Measurements from ENCODE around the gene TRIM67. TPM values are rescaled to one million over a fixed set of nuclear protein-coding genes. Genes with fewer than 3 reads are reported as not detected.

TRIM67 gene
- total and polyA plus RNA-seq, 2 experiments from 2014 or later: 0.13 TPM; not detected in 1

- H3K9me3 ChIP-seq (ENCODE audit: low read depth): no peaks in the 10 kb centered on the region
- H3K79me2 ChIP-seq: no peaks in the 10 kb centered on the region
- no peak overlapping the region for H2AFZ ChIP-seq
- WGBS (ENCODE audit: low lambda C conversion rate, missing lambda C conversion rate): 85% methylated on average over 2 of the region's 2 CpGs
- DNase-seq (ENCODE audit: low spot score): no peak
- no peak overlapping the region for H3K4me2 ChIP-seq
- H3K4me3 ChIP-seq: no peak overlapping the region
- H4K20me1 ChIP-seq (ENCODE audit: insufficient read depth, poor library complexity, severe bottlenecking): no peaks in the 10 kb centered on the region
- H3K4me1 ChIP-seq (ENCODE audit: insufficient read depth): no peaks in the 10 kb centered on the region
- no peaks in the 10 kb centered on the region for H3K9me2 ChIP-seq (replicated peaks; ENCODE audit: insufficient read depth)
- H3K27me3 ChIP-seq: no peaks in the 10 kb centered on the region
- TF ChIP-seq EZH2phosphoT487 (IDR thresholded peaks at IDR 0.05; ENCODE audit: low read depth, severe bottlenecking, unreplicated experiment): no peak
- TF ChIP-seq CTCF (IDR thresholded peaks at IDR 0.05; ENCODE audit: poor library complexity): no peak
- TF ChIP-seq EZH2 (IDR thresholded peaks at IDR 0.05; ENCODE audit: borderline replicate concordance): no peak
- no peak overlapping the region for H3K27ac ChIP-seq
- H3K36me3 ChIP-seq (replicated peaks; ENCODE audit: insufficient read depth, low read depth): no peaks in the 10 kb centered on the region
Measured at GRCh38 chr1:231196728-231197127, 34.9 kb downstream of the TRIM67 start.

- Histone ChIP-seq H3K27me3 (no peaks in the 10 kb centered on the region), H3K9me3 (ENCODE audit: low read depth) (no peaks in the 10 kb centered on the region), H4K20me1 (ENCODE audit: insufficient read depth, poor library complexity, severe bottlenecking) (no peaks in the 10 kb centered on the region), H3K4me2 (no peak overlapping the region), H3K4me3 (no peak overlapping the region), H3K27ac (no peak overlapping the region), H3K36me3 (replicated peaks; ENCODE audit: insufficient read depth, low read depth) (no peaks in the 10 kb centered on the region), H3K9me2 (replicated peaks; ENCODE audit: insufficient read depth) (no peaks in the 10 kb centered on the region), H3K79me2 (no peaks in the 10 kb centered on the region), H3K4me1 (ENCODE audit: insufficient read depth) (no peaks in the 10 kb centered on the region), H2AFZ (no peak overlapping the region)
- TF ChIP-seq EZH2 (IDR thresholded peaks at IDR 0.05; ENCODE audit: borderline replicate concordance): no peak
- no peak for TF ChIP-seq CTCF (IDR thresholded peaks at IDR 0.05; ENCODE audit: poor library complexity)
- TF ChIP-seq EZH2phosphoT487 (IDR thresholded peaks at IDR 0.05; ENCODE audit: low read depth, severe bottlenecking, unreplicated experiment): no peak
- 93% methylated on average over 7 of the region's 7 CpGs for WGBS (ENCODE audit: low lambda C conversion rate, missing lambda C conversion rate)
- no peak for DNase-seq (ENCODE audit: low spot score)
Measured at GRCh38 chr1:231199868-231200267, 38.0 kb downstream of the TRIM67 start.

GRCh38 chr1:231200388-231201031 lies 38.7 kb downstream of the TRIM67 start:
- Histone ChIP-seq H3K27me3 (no peaks in the 10 kb centered on the region), H3K36me3 (replicated peaks; ENCODE audit: insufficient read depth, low read depth) (no peaks in the 10 kb centered on the region), H3K4me2 (no peak overlapping the region), H3K27ac (no peak overlapping the region), H3K9me2 (replicated peaks; ENCODE audit: insufficient read depth) (no peaks in the 10 kb centered on the region), H3K79me2 (no peaks in the 10 kb centered on the region), H2AFZ (no peak overlapping the region), H3K4me3 (no peak overlapping the region), H3K9me3 (ENCODE audit: low read depth) (no peaks in the 10 kb centered on the region), H4K20me1 (ENCODE audit: insufficient read depth, poor library complexity, severe bottlenecking) (no peaks in the 10 kb centered on the region), H3K4me1 (ENCODE audit: insufficient read depth) (no peaks in the 10 kb centered on the region)
- TF ChIP-seq EZH2phosphoT487 (IDR thresholded peaks at IDR 0.05; ENCODE audit: low read depth, severe bottlenecking, unreplicated experiment) (no peak), CTCF (IDR thresholded peaks at IDR 0.05; ENCODE audit: poor library complexity) (no peak), EZH2 (IDR thresholded peaks at IDR 0.05; ENCODE audit: borderline replicate concordance) (no peak)
- DNase-seq (ENCODE audit: low spot score): peak; percentile 67
- 63% methylated on average over 8 of the region's 8 CpGs for WGBS (ENCODE audit: low lambda C conversion rate, missing lambda C conversion rate)

Measured in hepatocyte (in vitro differentiated cells).